Measurements from ENCODE around the gene RERG.
"Not testable (repeated sequence)": the region's sequence is repeated elsewhere in the genome, so short reads cannot be mapped to it uniquely, and the experiment has no call there.

RERG gene

DNA sequence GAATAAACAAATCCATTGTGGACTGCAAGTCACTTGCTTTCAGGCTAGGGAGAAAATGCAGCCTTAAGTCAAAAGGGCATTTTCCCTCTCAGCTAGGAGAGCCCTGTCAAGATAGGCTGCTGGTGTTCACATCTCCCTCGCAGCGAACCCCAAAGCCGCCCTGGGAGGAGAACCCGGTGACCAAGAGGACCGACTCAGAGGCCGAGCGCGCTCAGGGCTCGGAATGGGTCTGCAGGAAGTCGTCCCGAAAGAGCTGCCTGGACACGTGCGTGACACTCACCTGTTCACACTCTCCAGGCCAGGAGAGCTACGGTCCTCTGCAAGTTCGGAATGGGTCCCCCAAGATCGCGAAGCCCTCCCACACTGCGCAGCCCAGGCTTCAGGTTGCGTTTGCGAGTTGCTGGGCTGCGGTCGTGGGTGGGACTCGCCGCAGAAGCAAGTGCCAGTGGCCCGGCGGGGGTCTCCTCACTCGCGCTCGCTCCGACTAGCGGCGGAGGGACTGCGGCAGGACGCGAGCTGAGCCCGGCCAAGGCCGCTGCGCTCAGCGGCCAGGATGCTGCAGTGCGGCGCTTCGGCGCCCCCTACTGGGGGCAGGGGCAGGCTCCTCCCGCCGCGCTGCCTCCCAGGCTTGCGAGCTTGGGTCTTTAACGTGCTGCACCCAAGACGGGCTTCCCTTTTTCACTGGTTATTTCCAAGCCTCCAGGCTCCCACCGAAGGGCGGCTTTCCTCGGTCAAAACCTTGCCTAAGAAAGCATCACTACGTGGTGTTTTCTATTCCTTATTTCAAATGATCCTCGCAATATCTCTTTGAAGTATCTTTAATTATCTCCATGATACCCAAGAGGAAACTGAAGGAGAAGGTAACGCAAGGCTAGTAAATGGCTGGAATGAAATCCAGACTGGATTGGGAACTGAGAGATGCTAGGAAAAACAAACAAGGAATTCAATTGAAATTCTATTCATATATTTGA, at the start of gene RERG:
RERG (minus strand) TSS at position 503 of the 971 bp plus-strand sequence. CDS start 3,928 bp downstream, outside the sequence.
- DNase-seq (peak; percentile 84), ATAC-seq (peak; percentile 98)

DNA sequence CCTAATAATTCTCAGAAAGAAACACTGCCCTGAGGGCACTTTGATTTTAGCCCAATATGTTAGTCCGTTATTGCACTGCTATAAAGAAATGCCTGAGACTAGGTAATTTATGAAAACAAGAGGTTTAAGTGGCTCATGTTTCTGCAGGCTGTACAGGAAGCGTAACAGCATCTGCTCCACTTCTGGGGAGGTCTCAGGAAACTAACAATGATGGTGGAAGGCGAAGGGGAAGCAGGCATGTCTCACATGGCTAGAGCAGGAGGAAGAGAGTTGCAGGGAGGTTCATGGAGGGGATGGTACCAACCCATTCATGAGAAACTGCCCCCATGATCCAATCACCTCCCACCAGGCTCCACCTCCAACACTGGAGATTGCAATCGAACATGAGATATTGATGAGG, 49.4 kb upstream of the RERG start:
- ATAC-seq: no peak
- DNase-seq: no peak

DNA sequence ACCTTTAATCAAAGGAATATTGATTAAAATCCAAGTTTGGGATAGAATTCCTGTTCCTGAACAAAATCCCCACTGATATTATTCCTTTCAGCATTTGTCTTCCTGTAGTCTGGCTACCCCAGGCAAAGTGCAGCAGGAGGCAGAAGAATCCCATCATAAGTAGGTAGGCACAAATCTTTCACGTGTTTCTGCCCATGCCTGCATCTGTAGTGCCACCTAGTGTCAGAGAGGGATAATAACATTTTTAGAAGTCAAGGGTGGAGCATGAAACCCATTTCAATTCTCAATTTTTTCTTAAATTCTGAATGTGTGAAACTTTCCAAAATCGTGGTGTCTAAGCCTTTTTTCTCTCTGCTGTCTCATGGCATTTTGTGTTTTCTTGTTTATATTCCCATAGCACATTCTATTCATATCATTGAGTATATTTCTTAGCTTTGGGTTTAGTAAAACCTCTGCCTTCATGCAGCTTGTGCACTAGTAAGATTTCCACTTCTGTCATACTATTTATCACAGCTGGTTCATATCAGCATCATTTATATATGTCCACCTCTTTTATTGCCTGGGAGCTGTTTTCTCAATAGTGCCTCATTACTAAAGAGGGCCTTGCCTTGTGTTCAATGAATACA, 47.8 kb upstream of the RERG start:
- DNase-seq (peak; percentile 24), ATAC-seq (peak; percentile 49)

- DNase-seq: no peak
- ATAC-seq: no peak
Measured at GRCh38 chr12:15268309-15268708, 47.1 kb upstream of the RERG start.

DNA sequence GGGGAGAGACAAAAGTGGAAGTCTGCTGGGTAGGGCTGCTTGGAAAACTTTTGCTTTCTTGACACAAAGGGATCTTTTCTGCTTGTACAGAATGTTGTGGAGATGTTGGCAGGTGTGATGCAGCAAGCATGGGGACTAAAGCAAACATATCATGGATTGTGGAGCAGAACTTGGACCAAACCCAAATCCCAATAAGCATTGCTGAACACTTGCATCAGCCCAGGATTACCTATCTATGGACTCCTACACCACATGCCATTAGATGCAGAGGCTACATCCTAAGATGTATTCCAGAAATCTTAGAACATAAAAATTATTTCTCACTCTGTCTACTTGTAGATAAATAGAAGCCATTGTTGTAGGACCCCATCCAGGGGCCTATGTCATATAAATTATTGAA, 44.7 kb upstream of the RERG start:
- ATAC-seq (no peak), DNase-seq (no peak)

DNA sequence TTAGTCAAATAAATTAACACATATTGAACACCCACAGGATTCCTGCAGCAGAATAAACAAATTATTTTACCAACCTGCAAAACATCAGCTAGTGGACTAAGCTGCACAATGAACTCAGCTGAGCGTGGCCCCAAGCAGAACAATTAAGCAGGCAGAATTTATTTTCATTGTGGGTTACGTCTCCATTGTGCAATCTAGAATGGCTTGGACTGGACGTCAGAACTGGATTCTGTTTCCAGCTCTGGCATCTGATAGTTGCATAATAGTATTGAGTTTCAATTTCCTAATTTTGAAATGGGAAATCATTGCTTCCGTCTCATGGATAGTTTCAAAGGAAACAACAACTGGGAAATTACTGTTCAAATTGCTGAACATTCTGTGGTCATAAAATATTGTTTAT, 35.5 kb upstream of the RERG start:
- DNase-seq: no peak
- no peak for ATAC-seq

- DNase-seq (no peak), ATAC-seq (no peak)
Measured at GRCh38 chr12:15253990-15254389, 32.8 kb upstream of the RERG start.

DNA sequence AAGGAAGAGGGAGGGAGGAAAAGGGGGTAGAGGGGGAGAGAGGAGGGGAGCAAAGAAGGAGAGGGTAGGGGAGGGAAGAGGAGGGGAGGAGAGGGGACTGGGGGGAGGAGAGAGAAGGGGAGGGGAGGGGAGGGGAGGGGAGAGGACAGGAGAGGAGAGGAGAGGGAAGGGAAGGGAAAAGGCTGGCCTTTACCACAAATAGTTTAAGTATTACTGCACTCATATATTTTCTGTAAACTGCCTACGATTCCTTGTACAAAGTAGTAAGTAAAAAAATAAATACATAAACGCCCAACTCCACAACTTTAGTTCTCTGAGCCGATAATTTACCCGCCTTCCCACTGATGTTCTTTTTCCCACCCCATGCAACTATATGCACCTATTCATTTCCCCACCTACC, 23.7 kb upstream of the RERG start:
- ATAC-seq (no peak), DNase-seq (no peak)

DNA sequence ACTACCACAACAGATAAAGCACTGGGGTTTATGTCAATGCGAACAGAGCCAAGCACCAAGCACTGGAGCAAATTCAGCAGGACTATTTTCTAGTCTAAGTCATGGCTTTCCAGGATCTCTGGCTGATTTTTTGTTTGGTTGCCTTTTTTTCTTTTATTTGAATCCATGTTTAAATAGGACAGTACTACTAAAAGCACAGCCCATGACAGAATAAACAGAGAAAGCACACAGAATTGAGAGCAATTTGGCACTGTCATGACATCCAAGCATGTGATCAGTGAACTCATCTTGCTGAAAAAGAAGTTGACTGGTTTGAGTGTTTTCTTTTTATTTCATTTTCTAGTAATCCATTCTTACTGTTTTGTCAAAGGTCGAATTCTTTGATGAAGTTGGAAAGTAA, 23.1 kb upstream of the RERG start:
- DNase-seq (no peak), ATAC-seq (no peak)

DNA sequence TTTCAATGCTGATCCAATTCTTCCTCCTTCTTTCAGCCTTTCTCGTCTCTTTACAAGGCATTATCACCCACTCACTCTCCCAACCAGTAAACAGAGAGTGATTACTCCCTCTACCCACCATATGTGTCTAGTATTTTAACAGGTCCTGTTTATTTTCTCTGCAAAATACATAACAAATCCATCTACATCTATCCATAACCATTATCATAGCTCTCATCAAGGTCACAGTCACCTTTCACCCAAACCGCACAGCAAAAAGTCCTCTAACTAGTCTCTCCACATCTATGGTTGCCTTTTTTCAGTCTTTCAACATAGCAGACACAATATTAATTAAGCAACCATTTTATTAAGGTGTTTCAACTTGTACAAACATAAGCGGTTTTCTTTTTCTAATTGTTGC, 21.9 kb upstream of the RERG start:
- no peak for ATAC-seq
- no peak for DNase-seq

- ATAC-seq: no peak
- no peak for DNase-seq
Measured at GRCh38 chr12:15240898-15241297, 19.7 kb upstream of the RERG start.

GRCh38 chr12:15234508-15234907, 13.3 kb upstream of the RERG start:
- no peak for ATAC-seq
- no peak for DNase-seq

- DNase-seq: no peak
Measured at GRCh38 chr12:15234011-15234410, 12.8 kb upstream of the RERG start.

DNA sequence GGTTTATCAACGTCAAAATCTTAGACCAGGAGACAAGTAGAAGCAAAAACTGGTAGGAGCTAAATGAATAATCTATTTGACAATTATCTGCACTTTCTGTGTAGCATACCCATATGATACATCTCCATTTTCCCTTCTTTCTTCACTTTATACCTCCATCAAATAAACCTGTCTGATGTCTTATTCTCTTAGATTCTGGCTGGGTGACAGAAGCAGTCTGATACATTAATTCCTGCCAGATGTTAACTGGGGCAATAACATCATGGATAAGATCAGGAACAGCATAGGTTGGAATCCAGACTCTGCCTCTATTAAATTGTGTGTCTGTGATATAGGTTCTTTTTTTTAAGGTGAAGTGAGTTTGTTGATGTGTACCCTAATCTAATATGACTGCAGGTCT, 11.7 kb upstream of the RERG start:
- no peak for ATAC-seq

More at GRCh38 chr12:15234011-15234410, 12.8 kb upstream of the RERG start:
- no peak for ATAC-seq

GRCh38 chr12:15231493-15231892, 10.3 kb upstream of the RERG start:
- ATAC-seq (no peak), DNase-seq (no peak)

More for the DNA sequence above, 11.7 kb upstream of the RERG start:
- no peak for DNase-seq

GRCh38 chr12:15230751-15231150, 9.5 kb upstream of the RERG start:
- DNase-seq: no peak
- ATAC-seq: no peak

- ATAC-seq (no peak), DNase-seq (no peak)
Measured at GRCh38 chr12:15230137-15230536, 8.9 kb upstream of the RERG start.

- DNase-seq (peak; percentile 24), ATAC-seq (no peak)
Measured at GRCh38 chr12:15227004-15227679, 5.9 kb upstream of the RERG start.

GRCh38 chr12:15225863-15226218, 4.6 kb upstream of the RERG start:
- not testable (repeated sequence) for DNase-seq, ATAC-seq

DNA sequence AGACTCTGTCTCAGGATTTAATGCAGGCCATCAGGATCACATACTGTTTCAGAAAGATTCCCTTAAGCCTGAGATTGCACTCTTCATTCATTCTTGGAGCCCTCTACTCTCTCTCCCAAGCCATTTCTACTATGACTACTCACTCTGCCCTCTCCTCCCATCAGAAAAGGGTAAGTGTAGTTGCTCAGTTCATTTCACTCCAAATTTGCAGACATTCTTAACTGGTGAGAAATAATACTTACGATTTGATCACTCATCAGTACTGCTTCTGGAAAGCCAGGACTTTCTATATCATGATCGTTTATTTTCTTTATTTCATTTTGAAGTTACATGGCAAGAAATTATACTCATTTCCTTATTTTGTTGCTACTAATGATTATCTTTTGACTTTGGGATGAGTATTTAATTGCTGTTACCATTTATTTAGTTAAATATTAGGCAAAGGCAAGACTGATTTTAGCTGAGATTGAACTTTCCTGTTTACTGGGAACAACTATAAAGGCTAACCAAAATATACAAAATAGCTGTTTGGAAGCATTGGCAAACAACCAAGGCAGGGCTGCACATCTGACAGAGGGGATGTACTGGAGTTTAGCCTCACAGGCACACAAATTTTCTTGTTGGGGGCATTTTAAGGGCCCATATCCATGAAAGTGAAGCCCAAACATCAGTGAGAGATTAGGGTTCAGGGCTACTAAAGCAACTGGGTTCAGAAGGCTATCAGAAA, 4.1 kb upstream of the RERG start:
- ATAC-seq: no peak
- DNase-seq: no peak

DNA sequence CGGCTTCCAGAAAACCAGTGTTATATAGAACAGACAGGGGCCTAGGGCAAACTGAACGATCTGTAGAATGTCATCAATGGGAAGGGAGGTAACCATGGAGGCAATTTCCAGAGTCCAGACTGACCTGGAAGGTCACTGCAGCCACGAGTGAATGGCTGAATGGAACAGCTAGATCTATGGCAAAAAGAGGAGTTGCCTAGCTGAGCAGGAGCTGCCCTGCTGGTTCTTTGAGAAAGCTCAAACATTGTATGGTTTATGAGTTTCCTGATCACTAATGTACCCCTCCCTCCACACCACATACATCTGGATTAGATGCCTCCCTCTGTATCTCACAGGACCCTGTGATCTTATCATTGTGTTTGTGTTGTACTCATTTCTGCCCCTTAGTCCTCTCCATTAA, 1.0 kb upstream of the RERG start:
- DNase-seq (no peak), ATAC-seq (no peak)

DNA sequence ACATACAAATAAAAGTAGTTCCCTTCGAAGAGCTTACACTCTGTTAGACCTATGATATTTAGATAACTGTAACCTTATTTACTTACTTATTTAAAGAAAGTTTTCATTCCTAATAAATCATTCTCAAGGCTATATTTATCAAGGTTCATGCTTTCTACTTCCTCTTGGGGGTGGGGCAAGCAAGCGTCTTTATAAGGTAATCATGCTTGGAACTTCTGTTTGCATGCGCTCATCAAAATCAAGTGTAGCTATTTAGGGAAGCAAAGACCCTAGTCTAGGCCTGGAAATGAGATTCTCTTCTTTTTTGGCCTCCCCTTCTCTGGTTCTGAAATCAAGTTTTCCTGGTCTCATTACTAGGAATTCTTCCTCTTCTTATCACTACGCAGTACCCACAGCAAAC, 766 bp downstream of the RERG start:
- no peak for ATAC-seq
- no peak for DNase-seq
